HG02571 (cell line): ENCODE results near the gene VAMP3.

ENCODE experiments used
- ATAC-seq: cut with Tn5 transposase; IDR thresholded peaks from one replicate; pipeline ENCODE4 v1.9.1; 2021; ENCODE audit warnings: mild to moderate bottlenecking, moderate library complexity; ENCODE audit not compliant: unreplicated experiment

VAMP3 gene

GRCh38 chr1:7810395-7810794, 39.3 kb downstream of the VAMP3 start:
- ATAC-seq: no peak

GRCh38 chr1:7811476-7811875, 40.4 kb downstream of the VAMP3 start:
- no peak for ATAC-seq

GRCh38 chr1:7813677-7814373, 42.7 kb downstream of the VAMP3 start:
- no peak for ATAC-seq

DNA sequence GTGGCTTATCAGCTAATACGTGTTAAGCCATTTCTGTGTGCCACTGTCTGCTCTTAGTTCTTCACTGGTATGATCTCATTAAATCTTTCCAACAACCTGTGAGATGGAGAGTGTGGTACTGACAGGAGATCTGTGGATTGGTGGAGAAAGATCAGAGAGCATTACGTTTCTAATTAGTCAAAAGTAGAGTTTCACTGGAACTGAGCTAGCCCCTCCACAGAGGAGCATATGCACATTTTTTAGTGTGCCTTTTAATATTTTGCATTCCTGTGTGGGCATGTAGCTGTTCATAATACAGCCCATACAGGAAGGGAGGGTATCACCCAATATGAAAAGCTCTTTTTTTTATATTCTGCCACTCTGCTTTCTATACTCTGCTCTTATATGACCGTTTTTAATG, 50.2 kb downstream of the VAMP3 start:
- no peak for ATAC-seq

GRCh38 chr1:7824701-7825100, 53.6 kb downstream of the VAMP3 start:
- no peak for ATAC-seq

GRCh38 chr1:7826363-7826762, 55.3 kb downstream of the VAMP3 start:
- ATAC-seq: no peak

DNA sequence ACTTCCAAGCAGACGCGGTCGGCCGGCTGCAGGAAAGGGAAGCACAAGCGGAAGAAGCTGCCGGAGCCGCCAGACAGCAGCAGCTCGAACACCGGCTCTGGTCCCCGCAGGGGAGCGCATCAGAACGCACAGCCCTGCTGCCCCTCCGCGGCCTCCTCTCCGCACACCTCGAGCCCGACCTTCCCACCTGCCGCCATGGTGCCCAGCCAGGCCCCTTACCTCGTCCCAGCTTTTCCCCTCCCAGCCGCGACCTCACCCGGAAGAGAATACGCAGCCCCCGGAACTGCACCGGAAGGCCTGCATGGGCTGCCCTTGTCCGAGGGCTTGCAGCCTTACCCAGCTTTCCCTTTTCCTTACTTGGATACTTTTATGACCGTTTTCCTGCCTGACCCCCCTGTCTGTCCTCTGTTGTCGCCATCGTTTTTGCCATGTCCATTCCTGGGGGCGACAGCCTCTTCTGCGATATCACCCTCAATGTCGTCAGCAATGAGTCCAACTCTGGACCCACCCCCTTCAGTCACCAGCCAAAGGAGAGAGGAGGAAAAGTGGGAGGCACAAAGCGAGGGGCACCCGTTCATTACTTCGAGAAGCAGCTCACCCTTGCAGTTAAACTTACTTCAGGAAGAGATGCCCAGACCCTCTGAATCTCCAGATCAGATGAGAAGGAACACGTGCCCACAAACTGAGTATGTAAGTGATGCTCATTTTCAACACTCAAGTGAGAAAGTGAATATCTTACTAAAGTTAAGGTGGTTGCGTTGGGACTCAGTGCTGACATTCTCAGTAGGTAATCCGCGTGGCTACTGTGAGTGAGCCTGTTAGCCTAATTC, 56.2 kb downstream of the VAMP3 start:
- ATAC-seq: no peak
